ENCODE data around the gene CDH23. TPM values are rescaled to one million over a fixed set of nuclear protein-coding genes. Genes with fewer than 3 reads are reported as not detected.

Gene CDH23
- polyA plus RNA-seq, 1 donor from 2014 or later: 6.6 TPM

GRCh38 chr10:71409516-71410104 is 12.9 kb downstream of the CDH23 start:
- no peaks in the 10 kb centered on the region for H3K27me3 ChIP-seq (ENCODE audit: insufficient read depth, low read depth, low read length)
- TF ChIP-seq TAF1 (IDR thresholded peaks at IDR 0.05; ENCODE audit: low read depth) (no peak), RAD21 (conservative IDR thresholded peaks at IDR 0.05) (no peak), EZH2 (IDR thresholded peaks at IDR 0.05; ENCODE audit: borderline replicate concordance, insufficient read depth, low read length, poor library complexity, severe bottlenecking) (no peak), POLR2AphosphoS5 (IDR thresholded peaks at IDR 0.05) (no peak), MXI1 (conservative IDR thresholded peaks at IDR 0.05; ENCODE audit: poor library complexity, severe bottlenecking) (no peak), CTCF (IDR thresholded peaks at IDR 0.05; ENCODE audit: poor library complexity, severe bottlenecking) (no peak), REST (IDR thresholded peaks at IDR 0.05; ENCODE audit: borderline replicate concordance) (no peak), EP300 (conservative IDR thresholded peaks at IDR 0.05; ENCODE audit: poor library complexity, severe bottlenecking) (no peak), SMC3 (conservative IDR thresholded peaks at IDR 0.05; ENCODE audit: poor library complexity) (no peak)
- H3K36me3 ChIP-seq (ENCODE audit: insufficient read depth, low read length): no peaks in the 10 kb centered on the region
- H4K20me1 ChIP-seq (ENCODE audit: insufficient read depth): no peaks in the 10 kb centered on the region
- H2AFZ ChIP-seq (ENCODE audit: low read depth, low read length): no peak overlapping the region
- H3K9me2 ChIP-seq (ENCODE audit: insufficient read depth, low read length): no peaks in the 10 kb centered on the region
- no peak overlapping the region for H3K4me2 ChIP-seq (ENCODE audit: low read length)
- H3K27ac ChIP-seq (ENCODE audit: low read length): no peak overlapping the region
- no peaks in the 10 kb centered on the region for H3K79me2 ChIP-seq (replicated peaks; ENCODE audit: insufficient read depth, low read length)
- peaks cover 4% of the 10 kb centered on the region for H3K9me3 ChIP-seq (ENCODE audit: low read length)
- H3K4me3 ChIP-seq (ENCODE audit: low read length): no peak overlapping the region
- no peaks in the 10 kb centered on the region for H3F3A ChIP-seq (ENCODE audit: insufficient read depth, low read length, poor library complexity, severe bottlenecking)
- H3K9ac ChIP-seq (ENCODE audit: low read length): no peak overlapping the region

- Histone ChIP-seq H3K9me3 (ENCODE audit: low read length) (peaks cover 4% of the 10 kb centered on the region), H3K9me2 (ENCODE audit: insufficient read depth, low read length) (no peaks in the 10 kb centered on the region), H3K36me3 (ENCODE audit: insufficient read depth, low read length) (no peaks in the 10 kb centered on the region), H3K4me2 (ENCODE audit: low read length) (no peak overlapping the region), H3K9ac (ENCODE audit: low read length) (no peak overlapping the region), H4K20me1 (ENCODE audit: insufficient read depth) (no peaks in the 10 kb centered on the region), H3K27ac (ENCODE audit: low read length) (no peak overlapping the region), H3K4me3 (ENCODE audit: low read length) (no peak overlapping the region), H3K27me3 (ENCODE audit: insufficient read depth, low read depth, low read length) (no peaks in the 10 kb centered on the region), H3F3A (ENCODE audit: insufficient read depth, low read length, poor library complexity, severe bottlenecking) (no peaks in the 10 kb centered on the region), H3K79me2 (replicated peaks; ENCODE audit: insufficient read depth, low read length) (no peaks in the 10 kb centered on the region), H2AFZ (ENCODE audit: low read depth, low read length) (no peak overlapping the region)
- TF ChIP-seq MXI1 (conservative IDR thresholded peaks at IDR 0.05; ENCODE audit: poor library complexity, severe bottlenecking) (no peak), POLR2AphosphoS5 (IDR thresholded peaks at IDR 0.05) (no peak), SMC3 (conservative IDR thresholded peaks at IDR 0.05; ENCODE audit: poor library complexity) (no peak), RAD21 (conservative IDR thresholded peaks at IDR 0.05) (no peak), TAF1 (IDR thresholded peaks at IDR 0.05; ENCODE audit: low read depth) (no peak), CTCF (IDR thresholded peaks at IDR 0.05; ENCODE audit: poor library complexity, severe bottlenecking) (no peak), EP300 (conservative IDR thresholded peaks at IDR 0.05; ENCODE audit: poor library complexity, severe bottlenecking) (no peak), EZH2 (IDR thresholded peaks at IDR 0.05; ENCODE audit: borderline replicate concordance, insufficient read depth, low read length, poor library complexity, severe bottlenecking) (no peak), REST (IDR thresholded peaks at IDR 0.05; ENCODE audit: borderline replicate concordance) (no peak)
These were observed 16.9 kb downstream of the CDH23 start for GRCh38 chr10:71413581-71413980.

All from neural cell (in vitro differentiated cells).